RPMI7951 (cell line): Measurements from ENCODE around the gene KNG1. TPM values are rescaled to one million over a fixed set of nuclear protein-coding genes. Genes with fewer than 3 reads are reported as not detected.
"Not testable (repeated sequence)": the region's sequence is repeated elsewhere in the genome, so short reads cannot be mapped to it uniquely, and the experiment has no call there.

Experiments
- DNase-seq: peaks from one replicate; pipeline ENCODE4 v3.0.0-alpha.2; 2012; ENCODE audit warnings: low read depth
- total RNA-seq: library from RNA; depleted of rRNA; stranded (reverse); fragments of >200 nt; shearing (Covaris generic); gene quantifications from 2 replicates; pipeline ENCODE4 v1.2.3, GENCODE V29; 2014; rRNA removed

The KNG1 gene
- total RNA-seq: not detected in 2 replicates

- no peak for DNase-seq
Measured at GRCh38 chr3:186717039-186717457, at the start of gene KNG1. Gene KNG1 (plus strand): TSS chr3:186717359. CDS start chr3:186717543, 184 bp downstream.

- DNase-seq: no peak
Measured at GRCh38 chr3:186668426-186668825, 48.7 kb upstream of the KNG1 start.

- DNase-seq: no peak
Measured at GRCh38 chr3:186669378-186670084, 47.6 kb upstream of the KNG1 start.

GRCh38 chr3:186670155-186670554 is 47.0 kb upstream of the KNG1 start:
- no peak for DNase-seq

GRCh38 chr3:186671051-186671450 is 46.1 kb upstream of the KNG1 start:
- DNase-seq: no peak

- DNase-seq: no peak
Measured at GRCh38 chr3:186678604-186679003, 38.6 kb upstream of the KNG1 start.

- no peak for DNase-seq
Measured at GRCh38 chr3:186679151-186679550, 38.0 kb upstream of the KNG1 start.

- no peak for DNase-seq
Measured at GRCh38 chr3:186680869-186681268, 36.3 kb upstream of the KNG1 start.

GRCh38 chr3:186682812-186683211 is 34.3 kb upstream of the KNG1 start:
- DNase-seq: no peak

- DNase-seq: no peak
Measured at GRCh38 chr3:186683979-186684378, 33.2 kb upstream of the KNG1 start.

GRCh38 chr3:186686475-186686874 is 30.7 kb upstream of the KNG1 start:
- DNase-seq: not testable (repeated sequence)

- no peak for DNase-seq
Measured at GRCh38 chr3:186687120-186687651, 30.0 kb upstream of the KNG1 start.

GRCh38 chr3:186690304-186690703 is 26.9 kb upstream of the KNG1 start:
- DNase-seq: not testable (repeated sequence)

GRCh38 chr3:186691676-186692075 is 25.5 kb upstream of the KNG1 start:
- peak; percentile 17 for DNase-seq

GRCh38 chr3:186693843-186694242 is 23.3 kb upstream of the KNG1 start:
- no peak for DNase-seq

GRCh38 chr3:186694288-186695032 is 22.7 kb upstream of the KNG1 start:
- DNase-seq: no peak

- DNase-seq: no peak
Measured at GRCh38 chr3:186696522-186696921, 20.6 kb upstream of the KNG1 start.

GRCh38 chr3:186697510-186697909 is 19.6 kb upstream of the KNG1 start:
- no peak for DNase-seq

- no peak for DNase-seq
Measured at GRCh38 chr3:186700267-186700666, 16.9 kb upstream of the KNG1 start.

GRCh38 chr3:186702451-186702850 is 14.7 kb upstream of the KNG1 start:
- DNase-seq: not testable (repeated sequence)

- no peak for DNase-seq
Measured at GRCh38 chr3:186705882-186706780, 11.0 kb upstream of the KNG1 start.
